Ascending aorta (tissue), 2 donors: ENCODE results near the gene MAGEA11. TPM values are rescaled to one million over a fixed set of nuclear protein-coding genes. Genes with fewer than 3 reads are reported as not detected.

Source experiments
- DNase-seq, 2 donors: peaks; one replicate each; pipeline ENCODE4 v3.0.0-alpha.2; 2019; ENCODE audit warnings: low spot score in 2 of 2
- H3K27ac ChIP-seq, 2 donors: fragments of 200-600 bp; sonication (generic); one replicate each; pipeline ENCODE4 v1.5.1; 2016 to 2017; ENCODE audit warnings: mild to moderate bottlenecking in 1 of 2
- H3K27me3 ChIP-seq: fragments of 200-600 bp; sonication (generic); one replicate; pipeline ENCODE4 v1.5.1; 2017
- H3K36me3 ChIP-seq, 2 donors: fragments of 200-600 bp; sonication (generic); one replicate each; pipeline ENCODE4 v1.5.1; 2016
- H3K4me1 ChIP-seq, 2 donors: fragments of 200-600 bp; sonication (generic); one replicate each; pipeline ENCODE4 v1.5.1; 2016 to 2017; ENCODE audit warnings: mild to moderate bottlenecking in 1 of 2
- H3K4me3 ChIP-seq, 2 donors: fragments of 200-600 bp; sonication (generic); one replicate each; pipeline ENCODE4 v1.5.1; 2016 to 2017; ENCODE audit warnings: mild to moderate bottlenecking in 1 of 2
- H3K9me3 ChIP-seq, 2 donors: fragments of 200-600 bp; sonication (generic); one replicate each; pipeline ENCODE4 v1.5.1; 2016
- CTCF ChIP-seq, 3 experiments: fragments of 200-600 bp in 2 of 3; fragments of 450-650 bp in 1 of 3; sonication (generic) in 2 of 3; IDR thresholded peaks; one replicate each; pipeline ENCODE4 v1.5.1; 2016 to 2019; ENCODE audit warnings: antibody characterized with exemption in 3 of 3, mild to moderate bottlenecking in 1 of 3, moderate library complexity in 1 of 3
- intact Hi-C: fragments of 100-400 bp; cut with DNase I; formaldehyde crosslinking; loops from one replicate; pipeline ENCODE4 v1.15.1; 2023
- total RNA-seq: library from RNA; depleted of rRNA; stranded (reverse); fragments of >200 nt; gene quantifications from one replicate; pipeline ENCODE4 v1.1.0, GENCODE V29; 2016

Gene MAGEA11
- total RNA-seq, 1 donor from 2014 or later, result not detected

GRCh38 chrX:149699761-149700160, 12.1 kb upstream of the MAGEA11 start:
- intact Hi-C loops, result loop anchor here (10.0 kb wide), 1 partner anchor 85 kb away; no protein-coding TSS in a partner anchor
- no peak overlapping the region for H3K27ac ChIP-seq
- no peak for TF ChIP-seq CTCF (IDR thresholded peaks at IDR 0.05)
- no peaks in the 10 kb centered on the region for H3K27me3 ChIP-seq
- no peaks in the 10 kb centered on the region for H3K9me3 ChIP-seq
- H3K36me3 ChIP-seq, result no peaks in the 10 kb centered on the region
- DNase-seq, result no peak
- H3K4me1 ChIP-seq, result no peaks in the 10 kb centered on the region
- no peak overlapping the region for H3K4me3 ChIP-seq

GRCh38 chrX:149704664-149705063, 7.2 kb upstream of the MAGEA11 start:
- intact Hi-C loops, result no loop called here
- Histone ChIP-seq H3K4me1 (no peaks in the 10 kb centered on the region), H3K27me3 (no peaks in the 10 kb centered on the region), H3K9me3 (no peaks in the 10 kb centered on the region), H3K27ac (no peak overlapping the region), H3K36me3 (no peaks in the 10 kb centered on the region), H3K4me3 (no peak overlapping the region)
- no peak for TF ChIP-seq CTCF (IDR thresholded peaks at IDR 0.05)
- no peak for DNase-seq

DNA sequence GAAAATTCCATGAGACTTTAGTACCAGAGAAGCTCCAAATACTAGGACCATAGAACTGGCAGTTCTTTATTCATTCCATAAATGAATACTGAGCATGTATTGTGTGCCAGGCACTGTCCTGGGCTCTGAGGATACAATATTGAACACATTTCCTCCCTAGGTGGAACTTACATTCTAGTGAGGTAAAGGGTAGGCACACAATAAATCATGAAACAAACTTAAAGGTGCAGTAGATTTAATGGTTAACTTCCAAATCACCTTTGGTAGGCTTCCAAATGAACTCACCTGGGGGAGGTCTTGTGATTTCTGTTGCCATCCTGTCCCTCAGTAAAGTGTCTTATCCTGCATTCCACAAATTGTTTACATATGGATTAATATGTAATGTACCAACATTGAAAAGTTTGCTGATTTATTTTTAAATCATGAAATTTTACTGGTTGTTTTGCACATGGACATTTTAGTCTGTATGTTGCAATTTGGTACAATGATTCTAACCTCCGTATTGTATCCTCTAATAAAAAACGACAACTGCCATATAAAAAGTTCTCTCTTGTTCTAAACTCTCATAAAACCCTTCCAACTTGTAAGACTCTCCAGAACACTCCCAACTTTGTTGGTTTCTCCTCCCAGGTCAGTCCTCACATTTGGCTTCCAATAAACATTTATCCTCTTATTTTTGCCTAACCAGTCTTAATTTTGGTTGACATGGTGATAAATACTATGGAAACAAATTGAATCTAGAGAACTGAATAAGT, 4.5 kb upstream of the MAGEA11 start:
- Histone ChIP-seq H3K9me3 (no peaks in the 10 kb centered on the region), H3K4me3 (no peak overlapping the region), H3K27ac (no peak overlapping the region), H3K27me3 (no peaks in the 10 kb centered on the region), H3K4me1 (no peaks in the 10 kb centered on the region), H3K36me3 (no peaks in the 10 kb centered on the region)
- intact Hi-C loops, result no loop called here
- no peak for TF ChIP-seq CTCF (IDR thresholded peaks at IDR 0.05)
- DNase-seq, result no peak

DNA sequence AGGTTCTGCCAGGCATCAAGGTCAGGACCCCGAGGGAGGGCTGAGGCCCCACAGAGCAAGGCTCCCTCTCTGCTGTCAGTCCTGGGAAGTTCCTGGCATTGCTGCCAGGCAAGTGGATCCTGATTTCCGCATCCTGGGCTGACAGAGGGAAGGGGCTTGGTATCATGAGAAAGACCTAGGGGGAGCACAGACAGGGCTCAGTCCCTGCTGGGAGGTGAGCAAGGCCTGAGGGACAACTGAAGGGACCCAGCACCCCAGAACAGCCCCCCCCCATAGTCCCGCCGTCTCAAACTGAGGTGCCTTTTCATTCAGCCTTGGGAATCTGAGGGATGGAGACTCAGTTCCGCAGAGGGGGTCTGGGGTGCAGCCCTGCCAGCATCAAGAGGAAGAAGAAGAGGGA, 971 bp downstream of the MAGEA11 start:
- no peak for TF ChIP-seq CTCF (IDR thresholded peaks at IDR 0.05)
- Histone ChIP-seq H3K9me3 (no peaks in the 10 kb centered on the region), H3K27ac (no peak overlapping the region), H3K36me3 (no peaks in the 10 kb centered on the region), H3K27me3 (no peaks in the 10 kb centered on the region), H3K4me1 (no peaks in the 10 kb centered on the region), H3K4me3 (no peak overlapping the region)
- intact Hi-C loops, result no loop called here
- DNase-seq, result no peak

GRCh38 chrX:149713279-149714050, 1.6 kb downstream of the MAGEA11 start:
- intact Hi-C loops, result no loop called here
- DNase-seq, result no peak
- Histone ChIP-seq H3K4me3 (no peak overlapping the region), H3K27me3 (no peaks in the 10 kb centered on the region), H3K27ac (no peak overlapping the region), H3K36me3 (no peaks in the 10 kb centered on the region), H3K9me3 (no peaks in the 10 kb centered on the region), H3K4me1 (no peaks in the 10 kb centered on the region)
- no peak for TF ChIP-seq CTCF (IDR thresholded peaks at IDR 0.05)
